NCI-H82 treated with DMSO at 0.1 percent for 48 hours (cell line): ENCODE results near the gene STON2.
A peak's percentile ranks its signal among the peaks of the same experiment; 100 is the strongest.
"Not testable (repeated sequence)": the region's sequence is repeated elsewhere in the genome, so short reads cannot be mapped to it uniquely, and the experiment has no call there.

Experiments
- DNase-seq: peaks from one replicate; lab custom pipeline; 2025; ENCODE audit not compliant: unreplicated experiment; lab: John Stamatoyannopoulos, UW

The STON2 gene

DNA sequence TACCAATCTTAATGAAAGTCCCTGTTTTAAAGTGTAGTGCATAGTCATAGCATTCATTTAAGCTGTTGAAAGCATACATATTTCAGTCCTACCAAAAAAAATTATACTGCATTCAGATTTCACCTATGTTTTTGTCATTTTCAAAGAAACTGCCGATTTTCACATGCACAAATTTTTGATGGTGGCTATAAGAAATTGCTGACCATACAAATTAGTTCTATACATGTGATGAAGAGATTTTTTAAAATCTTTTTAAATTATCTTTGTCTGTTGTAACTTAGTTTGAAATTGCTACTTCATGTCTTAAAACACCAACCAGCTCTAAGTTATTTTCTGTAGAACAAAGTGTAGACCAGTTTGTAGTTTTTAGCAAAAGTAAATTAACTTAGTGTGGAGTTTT lies 175.9 kb downstream of the STON2 start:
- DNase-seq = no peak

DNA sequence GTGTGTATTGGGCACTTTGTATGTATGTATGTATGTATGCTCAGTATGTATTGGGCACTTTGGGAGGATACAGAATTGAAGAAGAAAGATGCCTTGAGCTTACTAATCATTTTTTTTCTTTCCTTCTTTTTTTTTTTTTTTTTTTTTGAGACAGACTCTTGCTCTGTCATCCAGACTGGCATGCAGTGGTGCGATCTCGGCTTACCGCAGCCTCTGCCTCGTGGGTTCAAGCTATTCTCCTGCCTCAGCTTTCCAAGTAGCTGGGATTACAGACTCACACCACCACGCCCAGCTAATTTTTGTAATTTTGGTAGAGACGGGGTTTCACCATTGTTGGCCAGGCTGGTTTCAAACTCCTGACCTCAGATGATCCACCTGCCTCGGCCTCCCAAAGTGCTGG lies 176.3 kb downstream of the STON2 start:
- not testable (repeated sequence) for DNase-seq

DNA sequence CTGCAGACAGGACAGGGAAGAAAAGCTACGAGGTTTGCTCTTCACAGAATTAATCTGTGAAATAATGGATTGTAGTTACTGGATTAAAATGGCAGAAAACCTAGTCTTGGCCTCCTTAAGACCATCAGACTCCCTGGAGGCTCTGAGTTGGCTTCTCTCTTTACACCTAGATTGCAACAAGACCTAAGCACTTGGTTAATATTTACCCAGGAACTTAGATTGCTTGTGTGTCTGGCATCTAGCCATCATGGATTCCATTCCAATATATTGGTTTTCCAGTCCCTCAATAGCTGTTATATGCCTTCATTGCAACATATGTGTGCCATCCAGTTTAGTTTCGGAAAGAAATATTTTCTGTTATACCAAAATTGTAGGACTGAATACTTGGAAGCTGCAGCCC lies 177.4 kb downstream of the STON2 start:
- DNase-seq = no peak

DNA sequence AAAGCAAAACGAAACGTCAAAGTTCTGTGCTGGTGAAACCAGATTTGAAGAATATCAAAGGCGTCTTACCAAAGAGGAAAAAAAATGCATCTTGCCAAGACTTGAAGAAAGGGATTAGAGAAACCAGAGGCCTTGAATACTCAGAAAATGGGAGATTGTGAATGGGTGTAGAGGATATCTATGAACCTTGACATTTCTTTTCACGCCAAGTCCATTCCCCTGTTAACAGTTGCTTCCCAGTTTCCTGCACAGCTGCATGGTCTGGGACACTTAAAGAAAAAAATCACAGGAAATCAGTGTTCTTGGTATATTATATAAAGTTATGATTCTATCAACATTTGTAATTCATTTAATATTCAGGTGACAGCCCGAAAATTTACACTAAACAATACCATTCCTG lies 178.0 kb downstream of the STON2 start:
- no peak for DNase-seq

DNA sequence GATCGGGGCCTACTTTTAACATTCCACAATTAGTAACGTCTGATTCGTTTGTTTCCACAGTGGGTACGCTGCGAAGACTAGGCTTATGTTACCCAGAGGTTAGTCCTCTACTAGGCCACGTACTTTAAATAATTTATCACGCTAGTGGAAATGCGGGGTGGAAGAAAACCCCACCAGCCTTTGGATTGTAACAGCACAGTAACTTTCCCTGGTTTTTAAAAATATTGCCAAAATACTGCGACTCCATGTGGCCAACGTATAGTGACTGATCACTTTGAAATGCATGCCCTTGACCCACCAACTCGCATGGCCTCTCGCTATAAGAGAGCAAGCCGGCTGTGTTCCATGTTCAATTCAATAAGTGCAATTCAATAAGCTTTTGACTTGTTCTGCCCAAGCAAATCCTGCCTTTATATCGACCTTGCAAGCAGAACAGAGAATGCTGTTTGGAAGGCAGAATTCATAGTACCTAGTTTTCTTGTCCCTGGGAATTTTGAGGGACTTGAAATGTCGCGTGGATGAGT lies 178.5 kb downstream of the STON2 start:
- DNase-seq = no peak

DNA sequence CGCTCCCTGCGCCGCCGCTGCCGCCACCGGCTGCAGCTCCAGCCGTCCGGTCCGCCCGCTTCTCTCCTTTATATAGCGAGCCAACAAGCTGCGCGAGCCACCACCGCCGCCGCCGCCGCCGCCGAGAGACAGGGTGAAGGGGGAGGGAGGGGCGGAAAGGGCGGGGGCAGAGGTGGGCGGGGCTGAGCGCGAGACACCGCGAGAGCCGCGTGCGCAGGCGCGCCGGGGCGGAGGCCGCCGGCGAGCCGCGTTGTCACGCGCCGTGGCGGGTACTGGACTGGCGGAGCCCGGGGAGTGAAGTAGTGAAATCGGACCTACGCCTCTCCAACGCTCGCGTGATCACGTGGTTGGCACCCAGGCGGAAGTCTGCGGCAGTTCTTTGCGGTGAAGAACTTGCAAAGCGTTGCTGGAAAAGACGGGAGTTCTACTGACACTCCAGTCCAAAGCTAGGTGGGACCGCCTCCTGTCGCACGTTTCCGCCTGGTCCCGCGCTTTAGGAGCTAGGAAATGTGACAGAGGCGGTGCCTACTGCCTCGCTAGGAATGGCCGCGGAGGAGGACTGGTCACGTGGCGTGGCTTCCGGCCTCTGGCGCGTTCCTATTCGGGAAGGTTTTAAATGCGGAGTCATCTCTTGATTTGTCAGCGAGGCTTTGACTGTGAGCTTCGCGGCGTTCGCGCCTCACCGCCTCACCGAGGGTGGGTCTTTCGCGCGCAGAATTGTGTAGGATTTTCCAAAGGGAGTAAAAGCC lies 179.1 kb downstream of the STON2 start, which contains the start of gene GTF2A1:
TSS of gene GTF2A1 (minus strand) at position 130 of the 749 bp plus-strand sequence. CDS start 441 bp downstream, outside the sequence.
- peak; percentile 84 for DNase-seq

DNA sequence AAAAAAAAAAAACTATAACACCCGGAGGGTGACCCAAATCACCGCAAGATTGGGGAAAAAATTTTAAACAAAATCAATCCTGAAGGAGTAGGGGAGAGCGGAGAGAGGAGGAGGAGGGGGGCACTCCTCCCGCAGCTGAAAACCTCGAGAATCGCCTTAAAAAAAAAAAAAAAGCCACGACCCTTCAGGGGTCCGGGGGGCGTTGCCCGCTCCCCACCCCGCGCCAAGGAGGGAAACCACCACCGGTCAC lies 179.6 kb downstream of the STON2 start:
- DNase-seq = no peak

DNA sequence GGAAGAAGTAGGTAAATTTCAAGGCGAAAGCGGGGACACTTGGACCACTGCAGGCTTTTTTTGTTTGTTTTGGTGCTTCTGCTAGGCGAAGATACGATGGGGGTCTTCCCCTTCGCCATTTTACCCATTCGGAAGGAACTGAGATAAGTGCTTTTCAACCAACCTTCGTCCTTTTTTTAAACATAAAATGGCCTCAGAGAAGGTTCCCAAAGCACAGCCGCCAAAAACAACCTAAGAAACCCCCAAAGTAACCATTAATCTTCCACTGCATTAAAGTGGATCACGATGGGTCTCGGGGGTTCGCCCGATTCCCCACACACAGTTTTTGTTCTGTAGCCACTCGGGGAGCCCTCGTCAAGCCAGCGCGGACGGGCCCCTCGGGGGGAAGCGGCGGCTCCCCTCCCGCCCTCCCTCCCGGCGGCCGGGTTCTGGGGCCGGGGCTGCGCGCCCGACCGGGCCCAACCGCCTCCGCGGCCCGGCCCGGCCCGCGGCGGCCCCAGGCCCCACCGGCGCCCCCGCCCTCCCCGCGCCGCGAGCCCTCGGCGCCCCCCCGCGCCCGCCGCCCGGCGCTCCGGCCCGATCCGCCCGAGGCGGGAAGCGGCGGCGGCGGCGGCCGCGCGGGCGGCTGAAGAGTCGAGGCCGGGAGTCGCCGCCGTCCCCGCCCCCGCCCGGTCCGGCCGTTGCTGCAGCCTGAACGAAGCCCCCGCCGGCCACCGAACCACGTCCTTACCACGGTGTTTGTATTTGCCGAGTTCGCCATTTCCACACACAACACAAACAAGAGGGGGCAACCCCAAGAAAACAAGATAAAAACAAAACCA lies 180.2 kb downstream of the STON2 start:
- no peak for DNase-seq

DNA sequence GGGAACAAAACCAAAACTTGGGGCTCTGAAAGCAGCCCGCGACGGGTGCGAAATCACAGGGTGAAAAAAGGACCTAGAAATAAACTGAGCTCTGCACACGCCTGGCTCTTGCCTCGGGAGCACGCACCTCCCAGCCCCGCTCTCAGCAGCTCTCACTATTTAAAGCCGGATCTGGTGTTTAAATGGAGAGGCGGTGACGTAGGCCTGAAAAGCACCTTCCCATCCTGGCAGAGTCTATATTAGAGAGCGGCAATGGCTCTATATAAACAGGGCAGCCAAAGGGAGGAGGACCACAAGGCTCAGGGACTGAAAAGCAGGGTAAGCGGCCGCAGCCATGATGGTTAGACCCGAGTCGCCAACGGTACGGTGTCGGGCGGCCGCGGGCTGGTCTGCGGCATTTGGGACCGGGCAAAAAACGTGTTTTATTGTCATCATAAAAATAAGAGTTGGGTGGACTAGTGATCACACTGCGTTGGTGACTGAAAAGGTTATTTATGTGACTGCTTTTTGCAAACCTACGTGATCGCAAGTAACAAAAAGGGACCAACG lies 180.8 kb downstream of the STON2 start:
- DNase-seq = peak; percentile 95

DNA sequence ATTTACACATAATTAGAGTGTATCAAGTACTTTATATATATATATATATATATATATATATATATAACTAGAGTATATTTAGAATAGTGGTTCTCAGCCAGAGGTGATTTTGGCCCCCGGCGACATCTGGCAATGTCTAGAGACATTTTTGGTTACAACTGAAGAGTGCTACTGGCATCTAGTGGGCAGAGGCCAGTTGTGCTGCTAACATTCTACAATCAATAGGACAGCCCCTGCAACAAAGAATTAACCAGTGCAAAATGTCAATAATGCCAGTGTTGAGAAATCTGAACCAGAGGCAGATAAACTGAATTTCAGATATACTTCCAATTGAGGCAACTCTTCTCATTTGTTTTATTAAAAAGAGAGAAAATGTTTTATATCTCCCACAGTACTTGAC lies 188.3 kb downstream of the STON2 start:
- no peak for DNase-seq
